Ishikawa (cell line): Measurements from ENCODE around the gene COPS7A.

ENCODE experiments used
- CEBPB ChIP-seq: IDR thresholded peaks from 2 replicates; pipeline ENCODE4 v1.6.1; 2012
- CREB1 ChIP-seq: IDR thresholded peaks from 2 replicates; pipeline ENCODE4 v1.6.1; 2012; ENCODE audit warnings: low read depth
- EGR1 ChIP-seq: IDR thresholded peaks from 2 replicates; pipeline ENCODE4 v1.6.1; 2012
- EP300 ChIP-seq: IDR thresholded peaks from 2 replicates; pipeline ENCODE4 v1.6.1; 2012; ENCODE audit warnings: borderline replicate concordance
- FOXM1 ChIP-seq: IDR thresholded peaks from 2 replicates; pipeline ENCODE4 v1.6.1; 2012; ENCODE audit warnings: low read depth, borderline replicate concordance
- MAX ChIP-seq: IDR thresholded peaks from 2 replicates; pipeline ENCODE4 v1.6.1; 2012
- NFIC ChIP-seq: IDR thresholded peaks from 2 replicates; pipeline ENCODE4 v1.6.1; 2012
- RAD21 ChIP-seq: IDR thresholded peaks from 2 replicates; pipeline ENCODE4 v1.6.1; 2012; ENCODE audit warnings: low read depth
- REST ChIP-seq: IDR thresholded peaks from 2 replicates; pipeline ENCODE4 v1.6.1; 2012; ENCODE audit warnings: low read depth, mild to moderate bottlenecking
- TAF1 ChIP-seq: IDR thresholded peaks from 2 replicates; pipeline ENCODE4 v1.6.1; 2012; ENCODE audit warnings: low read depth, mild to moderate bottlenecking
- TEAD4 ChIP-seq: IDR thresholded peaks from 2 replicates; pipeline ENCODE4 v1.6.1; 2012
- YY1 ChIP-seq: IDR thresholded peaks from 2 replicates; pipeline ENCODE4 v1.6.1; 2012; ENCODE audit warnings: low read depth
- ZBTB7A ChIP-seq: IDR thresholded peaks from 2 replicates; pipeline ENCODE4 v1.6.1; 2012; ENCODE audit warnings: low read depth
- TF ChIP-seq, protein P1 (sequence below): IDR thresholded peaks from 2 replicates; pipeline ENCODE4 v1.6.1; 2012

The COPS7A gene

DNA sequence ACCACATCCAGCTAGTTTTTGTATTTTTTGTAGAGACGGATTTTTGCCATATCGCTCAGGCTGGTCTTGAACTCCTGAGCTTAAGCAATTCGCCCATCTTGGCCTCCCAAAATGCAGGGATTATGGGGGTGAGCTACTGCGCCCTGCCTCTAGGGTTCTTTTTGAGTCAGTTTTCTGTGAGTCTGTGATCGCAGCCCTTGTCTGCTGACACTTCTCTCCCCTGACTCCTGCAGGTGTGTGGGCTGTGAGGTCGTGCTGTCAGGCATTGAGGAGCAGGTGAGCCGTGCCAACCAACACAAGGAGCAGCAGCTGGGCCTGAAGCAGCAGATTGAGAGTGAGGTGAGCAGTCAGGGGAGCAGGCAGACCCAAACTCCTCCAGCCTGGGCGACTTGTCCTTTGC, 6.3 kb downstream of the COPS7A start:
- TF ChIP-seq FOXM1 (no peak), TAF1 (no peak), EGR1 (no peak), CEBPB (no peak)

DNA sequence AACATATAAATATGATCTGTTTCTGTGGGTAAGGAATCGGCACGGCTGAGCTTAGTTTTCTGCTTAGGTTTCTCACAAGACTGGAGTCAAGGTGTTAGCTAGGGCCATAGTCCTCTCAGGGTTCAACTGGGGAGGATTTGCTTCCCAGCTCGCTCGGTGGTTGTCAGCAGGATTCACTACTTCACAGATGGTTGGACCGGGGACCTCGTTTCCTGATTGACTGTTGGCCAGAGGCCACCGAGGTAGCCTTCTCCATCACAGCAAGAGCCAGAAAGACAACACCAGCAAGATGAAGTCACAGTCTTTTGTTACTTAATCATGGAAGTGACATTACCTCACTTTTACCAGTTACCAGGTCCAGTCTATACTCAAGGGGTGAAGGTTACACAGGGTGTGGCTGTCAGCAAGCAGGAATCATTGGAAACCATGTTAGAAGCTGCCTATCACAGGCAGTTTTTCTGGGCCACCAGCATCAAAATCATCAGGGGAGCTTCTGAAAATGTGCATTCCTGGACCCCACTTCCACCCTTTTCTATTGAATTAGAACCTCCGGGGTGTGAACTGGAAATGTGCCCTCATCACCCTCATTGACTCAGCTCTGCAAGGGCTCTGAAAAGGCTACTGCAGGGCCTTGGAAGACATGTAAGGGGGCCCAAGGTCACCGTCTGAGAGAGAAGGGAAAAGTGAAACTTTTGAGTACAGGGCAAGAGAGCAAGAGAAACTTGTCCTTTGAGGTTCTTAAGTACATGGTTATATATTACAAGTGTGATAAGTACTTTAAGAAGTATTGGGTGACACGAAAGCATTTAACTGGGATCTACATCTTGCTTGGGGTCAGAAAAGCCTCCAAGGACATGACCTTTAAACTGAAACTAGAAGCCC, 10.9 kb downstream of the COPS7A start:
- no peak for TF ChIP-seq REST

DNA sequence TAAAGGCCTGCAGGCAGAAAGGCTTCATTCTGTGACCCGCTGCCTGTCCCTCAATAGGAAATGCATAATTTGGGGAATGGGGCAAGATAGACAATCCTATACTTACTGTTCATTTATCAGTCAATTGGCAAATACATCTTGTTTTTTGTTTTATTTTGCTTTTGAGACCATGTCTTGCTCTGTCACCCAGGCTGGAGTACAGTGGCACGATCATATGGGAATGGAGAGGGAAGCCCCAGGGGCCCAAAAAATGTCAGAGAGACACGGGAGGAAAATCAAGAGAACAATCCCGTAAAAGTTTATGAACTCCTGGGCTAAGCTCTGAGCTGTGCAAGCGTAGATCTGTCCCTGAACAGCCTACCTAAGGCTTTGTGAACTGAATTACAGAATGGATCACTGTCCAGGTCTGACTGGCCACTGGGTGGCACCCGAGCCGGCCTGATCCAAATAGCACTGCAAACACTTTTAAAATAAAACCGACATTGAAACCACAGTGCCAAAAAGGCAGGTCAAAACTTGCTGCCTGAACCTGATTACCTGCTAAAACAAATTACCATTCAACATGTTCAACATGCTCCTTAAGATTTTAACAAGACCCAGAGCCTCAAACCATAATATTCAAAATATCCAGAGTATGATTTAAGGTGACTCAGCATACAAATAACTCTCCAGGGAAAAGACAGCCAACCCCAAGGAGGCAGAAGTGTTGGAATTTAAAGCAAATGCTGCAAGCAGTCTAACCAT, 11.8 kb downstream of the COPS7A start:
- TF ChIP-seq REST (no peak), MAX (no peak), RAD21 (peak; percentile 86), ZBTB7A (no peak), NFIC (0 out of 2 replicates have a peak, but pooled peaks have one; percentile 11)

- TF ChIP-seq RAD21 (no peak), YY1 (no peak), EGR1 (no peak), NFIC (no peak)
Measured at GRCh38 chr12:6736754-6737153, 12.9 kb downstream of the COPS7A start.

GRCh38 chr12:6742834-6743233, 19.0 kb downstream of the COPS7A start:
- no peak for TF ChIP-seq REST
- no peak for TF ChIP-seq RAD21
- no peak for TF ChIP-seq YY1
- TF ChIP-seq, protein P1, sequence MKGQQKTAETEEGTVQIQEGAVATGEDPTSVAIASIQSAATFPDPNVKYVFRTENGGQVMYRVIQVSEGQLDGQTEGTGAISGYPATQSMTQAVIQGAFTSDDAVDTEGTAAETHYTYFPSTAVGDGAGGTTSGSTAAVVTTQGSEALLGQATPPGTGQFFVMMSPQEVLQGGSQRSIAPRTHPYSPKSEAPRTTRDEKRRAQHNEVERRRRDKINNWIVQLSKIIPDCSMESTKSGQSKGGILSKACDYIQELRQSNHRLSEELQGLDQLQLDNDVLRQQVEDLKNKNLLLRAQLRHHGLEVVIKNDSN, result no peak
- no peak for TF ChIP-seq CEBPB
- no peak for TF ChIP-seq TAF1
- TF ChIP-seq FOXM1, result no peak
- TF ChIP-seq TEAD4, result no peak
- TF ChIP-seq EP300, result no peak
- no peak for TF ChIP-seq ZBTB7A
- no peak for TF ChIP-seq EGR1
- TF ChIP-seq CREB1, result no peak
